ENCODE measurements around the gene PCGF3. TPM values are rescaled to one million over a fixed set of nuclear protein-coding genes. Genes with fewer than 3 reads are reported as not detected.

PCGF3 gene
- total RNA-seq, 1 experiment from 2014 or later = 66.3 TPM

- TF ChIP-seq ZBTB33 (IDR thresholded peaks at IDR 0.05; ENCODE audit: extremely low read depth, insufficient replicate concordance, low read length) = no peak
- Histone ChIP-seq H3K4me2 (ENCODE audit: low read length) (no peak overlapping the region), H3K4me1 (ENCODE audit: control insufficient read depth in 1 of 2, insufficient read depth in 2 of 2, low read length in 2 of 2) (no peaks in the 10 kb centered on the region), H3K9ac (ENCODE audit: low read length) (no peak overlapping the region), H4K20me1 (ENCODE audit: insufficient read depth) (no peaks in the 10 kb centered on the region), H3K9me2 (ENCODE audit: insufficient read depth) (no peaks in the 10 kb centered on the region), H3K9me3 (ENCODE audit: control insufficient read depth in 1 of 2, insufficient read depth in 1 of 2, low read depth in 1 of 2, low read length in 2 of 2) (no peaks in the 10 kb centered on the region), H3K36me3 (ENCODE audit: control insufficient read depth in 1 of 2, insufficient read depth in 2 of 2, low read length in 2 of 2) (peaks cover 2 to 3% of the 10 kb centered on the region in 2 experiments; a peak in 2 of 4 replicates), H2AFZ (ENCODE audit: low read depth, low read length, poor library complexity, severe bottlenecking) (no peak overlapping the region), H3K79me2 (ENCODE audit: insufficient read depth, low read length) (peaks cover 55% of the 10 kb centered on the region), H3K27me3 (ENCODE audit: insufficient read depth, low read length) (no peaks in the 10 kb centered on the region), H3K27ac (ENCODE audit: low read depth, low read length) (no peak overlapping the region), H3K4me3 (replicated peaks in 1 of 2; ENCODE audit: low read depth in 1 of 2, low read length in 2 of 2) (no peak overlapping the region)
- CTCF ChIA-PET = no interaction called here
- DNase-seq (ENCODE audit: low read depth, low spot score) (no peak), ATAC-seq (no peak)
- RAD21 ChIA-PET (ENCODE audit: low non-redundant PET in 1 of 2, low total read pairs in 2 of 2, uncharacterized antibody in 2 of 2, unreplicated experiment in 2 of 2) = no interaction called here
- BruUV-seq (replicated peaks) = no TSS peak
- intact Hi-C loops (cut with micrococcal nuclease) = no loop called here
- POLR2A ChIA-PET = no interaction called here
Measured at GRCh38 chr4:720111-720860, 14.7 kb downstream of the PCGF3 start.

GRCh38 chr4:721261-722168, 15.9 kb downstream of the PCGF3 start:
- Histone ChIP-seq H4K20me1 (ENCODE audit: insufficient read depth) (no peaks in the 10 kb centered on the region), H3K4me1 (ENCODE audit: control insufficient read depth in 1 of 2, insufficient read depth in 2 of 2, low read length in 2 of 2) (no peaks in the 10 kb centered on the region), H3K36me3 (ENCODE audit: control insufficient read depth in 1 of 2, insufficient read depth in 2 of 2, low read length in 2 of 2) (peaks cover 2 to 3% of the 10 kb centered on the region in 2 experiments; a peak in 2 of 4 replicates), H3K4me3 (replicated peaks in 1 of 2; ENCODE audit: low read depth in 1 of 2, low read length in 2 of 2) (no peak overlapping the region), H3K27ac (ENCODE audit: low read depth, low read length) (no peak overlapping the region), H3K9me3 (ENCODE audit: control insufficient read depth in 1 of 2, insufficient read depth in 1 of 2, low read depth in 1 of 2, low read length in 2 of 2) (no peaks in the 10 kb centered on the region), H3K4me2 (ENCODE audit: low read length) (no peak overlapping the region), H3K27me3 (ENCODE audit: insufficient read depth, low read length) (no peaks in the 10 kb centered on the region), H3K79me2 (ENCODE audit: insufficient read depth, low read length) (peaks cover 61% of the 10 kb centered on the region), H3K9ac (ENCODE audit: low read length) (no peak overlapping the region), H2AFZ (ENCODE audit: low read depth, low read length, poor library complexity, severe bottlenecking) (no peak overlapping the region), H3K9me2 (ENCODE audit: insufficient read depth) (no peaks in the 10 kb centered on the region)
- intact Hi-C loops (cut with micrococcal nuclease) = no loop called here
- RAD21 ChIA-PET (ENCODE audit: low non-redundant PET in 1 of 2, low total read pairs in 2 of 2, uncharacterized antibody in 2 of 2, unreplicated experiment in 2 of 2) = no interaction called here
- POLR2A ChIA-PET = no interaction called here
- DNase-seq (ENCODE audit: low read depth, low spot score) = no peak
- TF ChIP-seq EZH2 (IDR thresholded peaks at IDR 0.05) (no peak), ZBTB33 (IDR thresholded peaks at IDR 0.05; ENCODE audit: extremely low read depth, insufficient replicate concordance, low read length) (no peak)
- CTCF ChIA-PET = no interaction called here
- ATAC-seq = no peak
- BruUV-seq (replicated peaks) = no TSS peak
